HepG2 (cell line): ENCODE data around the gene CYP4A11. TPM values are rescaled to one million over a fixed set of nuclear protein-coding genes. Genes with fewer than 3 reads are reported as not detected.

Source experiments
- ATAC-seq: fragments of 200-7000 bp; cut with Tn5 transposase; 3 replicates; pipeline ENCODE4 v1.9.1; 2020; ENCODE audit warnings: mild to moderate bottlenecking, moderate library complexity
- BruUV-seq: library from RNA; stranded (reverse); fragments of 400-500 nt; replicated peaks from 2 replicates; lab custom pipeline; 2021; lab: Mats Ljungman, UMichigan
- CTCF ChIA-PET: fragments of 300-600 bp; formaldehyde crosslinking; extraction: SDS; loops from one replicate; lab custom pipeline; 2021; ENCODE audit warnings: low total read pairs, inconsistent platforms, low intra/inter-chr PET ratio; lab: Yijun Ruan, JAX
- POLR2A ChIA-PET: fragments of 350-600 bp; sonication (Branson Sonifier 250); formaldehyde crosslinking; loops from one replicate; lab custom pipeline; 2020; ENCODE audit warnings: antibody characterized with exemption, inconsistent platforms; lab: Yijun Ruan, JAX
- DNase-seq: peaks from one replicate; pipeline ENCODE4 v3.0.0-alpha.2; 2015; ENCODE audit warnings: low spot score
- FAIRE-seq: peaks from 3 replicates; lab custom pipeline; 2011; peaks lifted over from hg19 to GRCh38; lab: Jason Lieb, UNC
- H2AFZ ChIP-seq: one replicate; pipeline ENCODE4 v1.6.1; 2011; ENCODE audit warnings: low read length, inconsistent platforms
- H3K27ac ChIP-seq: fragments of 300-600 bp; 3 replicates; pipeline ENCODE4 v1.8.0; 2011; ENCODE audit warnings: mixed run types, mild to moderate bottlenecking, mixed read lengths, low read length, inconsistent platforms; ENCODE audit not compliant: insufficient read depth; ENCODE audit errors: extremely low read length
- H3K27me3 ChIP-seq, 2 experiments: fragments of 200-600 bp in 1 of 2; 2 replicates in 1 of 2; 3 replicates in 1 of 2; pipeline versions ENCODE4 v1.6.0 to v1.8.0; 2011; ENCODE audit warnings: low read length in 2 of 2, mild to moderate bottlenecking in 2 of 2, moderate library complexity in 2 of 2, inconsistent platforms in 1 of 2; ENCODE audit not compliant: insufficient read depth in 2 of 2, control insufficient read depth in 1 of 2
- H3K36me3 ChIP-seq, 2 experiments: fragments of 200-600 bp in 1 of 2; replicated peaks in 1 of 2; 2 replicates in 1 of 2; 3 replicates in 1 of 2; pipeline versions ENCODE4 v1.5.1 to v1.8.0; 2011; ENCODE audit warnings: low read length in 2 of 2, inconsistent platforms in 1 of 2; ENCODE audit not compliant: insufficient read depth in 2 of 2, control insufficient read depth in 1 of 2
- H3K4me1 ChIP-seq: 2 replicates; pipeline ENCODE4 v1.5.1; 2012; ENCODE audit warnings: low read length, inconsistent platforms; ENCODE audit not compliant: insufficient read depth
- H3K4me2 ChIP-seq: 2 replicates; pipeline ENCODE4 v1.6.0; 2011; ENCODE audit warnings: low read depth, low read length, inconsistent platforms
- H3K4me3 ChIP-seq, 3 experiments: fragments of 200-600 bp in 1 of 3; sonication (generic), shearing (Covaris generic) in 1 of 3; replicated peaks in 1 of 3; 2 replicates each; pipeline ENCODE4 v1.5.1; 2011 to 2016; ENCODE audit warnings: low read length in 3 of 3, inconsistent platforms in 2 of 3, low read depth in 2 of 3, mild to moderate bottlenecking in 2 of 3, control low read depth in 1 of 3, mixed read lengths in 1 of 3; ENCODE audit not compliant: insufficient read depth in 1 of 3
- H3K79me2 ChIP-seq: one replicate; pipeline ENCODE4 v1.6.1; 2011; ENCODE audit warnings: low read length, inconsistent platforms; ENCODE audit not compliant: insufficient read depth
- H3K9ac ChIP-seq: 2 replicates; pipeline ENCODE4 v1.6.0; 2011; ENCODE audit warnings: mild to moderate bottlenecking, low read depth, low read length, inconsistent platforms; ENCODE audit not compliant: insufficient read depth
- H3K9me3 ChIP-seq: 2 replicates; pipeline ENCODE4 v1.5.1; 2012; ENCODE audit warnings: mild to moderate bottlenecking, low read length
- H4K20me1 ChIP-seq: 2 replicates; pipeline ENCODE4 v1.6.0; 2011; ENCODE audit warnings: inconsistent platforms, mild to moderate bottlenecking, low read length, moderate library complexity; ENCODE audit not compliant: insufficient read depth
- ATF2 ChIP-seq: sonication (generic); formaldehyde crosslinking; IDR thresholded peaks from 2 replicates; pipeline ENCODE4 v1.4.0; 2020; ENCODE audit warnings: missing genetic modification reagents
- FOXO4 ChIP-seq: sonication (generic); formaldehyde crosslinking; conservative IDR thresholded peaks from 2 replicates; pipeline ENCODE4 v1.8.1; 2023; ENCODE audit warnings: missing genetic modification reagents
- KDM3A ChIP-seq: IDR thresholded peaks from 2 replicates; pipeline ENCODE4 v1.6.1; 2018; ENCODE audit warnings: low read depth, missing compliant biosample characterization
- KDM4B ChIP-seq: sonication (generic); formaldehyde crosslinking; IDR thresholded peaks from 2 replicates; pipeline ENCODE4 v1.4.0; 2020; ENCODE audit warnings: missing genetic modification reagents
- MED8 ChIP-seq: sonication (generic); formaldehyde crosslinking; IDR thresholded peaks from 2 replicates; pipeline ENCODE4 v1.8.1; 2023; ENCODE audit warnings: mild to moderate bottlenecking, missing genetic modification reagents; ENCODE audit not compliant: insufficient replicate concordance
- MLLT10 ChIP-seq: sonication (generic); formaldehyde crosslinking; IDR thresholded peaks from 2 replicates; pipeline ENCODE4 v1.4.0; 2020; ENCODE audit warnings: missing genetic modification reagents
- SMC3 ChIP-seq: IDR thresholded peaks from 2 replicates; pipeline ENCODE4 v1.6.1; 2011; ENCODE audit warnings: low read length, improper control_type of control experiment
- SP140L ChIP-seq: sonication (generic); formaldehyde crosslinking; IDR thresholded peaks from 2 replicates; pipeline ENCODE4 v1.4.0; 2020; ENCODE audit warnings: missing genetic modification reagents, borderline replicate concordance
- ZC3H13 ChIP-seq: sonication (generic); formaldehyde crosslinking; IDR thresholded peaks from 2 replicates; pipeline ENCODE4 v1.8.1; 2023; ENCODE audit warnings: mild to moderate bottlenecking, missing genetic modification reagents, moderate library complexity
- ZKSCAN5 ChIP-seq: sonication (generic); formaldehyde crosslinking; IDR thresholded peaks from 2 replicates; pipeline ENCODE4 v1.5.1; 2020; ENCODE audit warnings: mild to moderate bottlenecking, missing genetic modification reagents
- ZNF230 ChIP-seq: sonication (generic); formaldehyde crosslinking; IDR thresholded peaks from 2 replicates; pipeline ENCODE4 v1.4.0; 2020; ENCODE audit warnings: mild to moderate bottlenecking, missing genetic modification reagents
- ZNF768 ChIP-seq: sonication (generic); formaldehyde crosslinking; IDR thresholded peaks from 2 replicates; pipeline ENCODE4 v1.4.0; 2020; ENCODE audit warnings: missing genetic modification reagents
- WGBS: methylation state at CpG from one replicate; pipeline ENCODE4 v1.1.6; 2017; ENCODE audit warnings: low lambda C conversion rate; 5-methylcytosine and 5-hydroxymethylcytosine counted together
- in situ Hi-C: cut with HindIII; loops from 2 replicates; pipeline ENCODE4 v1.10.0; 2017; ENCODE audit warnings: low pct_unique_long_range_greater_than_20kb; ENCODE audit not compliant: extremely low pct_ligation_motif_present
- intact Hi-C: fragments of 100-400 bp; cut with micrococcal nuclease; formaldehyde crosslinking; loops from one replicate; pipeline ENCODE4 v1.10.0; 2022; ENCODE audit not compliant: unreplicated experiment
- polyA plus RNA-seq, 8 experiments: library from polyadenylated mRNA; depleted of rRNA in 3 of 8; stranded (reverse) in 7 of 8; unstranded in 1 of 8; fragments of >200 nt; fragmentation: Illumina TruSeq in 4 of 8; extraction: Trizol in 4 of 8; gene quantifications; 2 replicates each; pipeline versions ENCODE4 v1.2.1 to v1.2.3, GENCODE V29; 2011 to 2016; ENCODE audit warnings: low read depth in 4 of 8, missing spikeins in 1 of 8, mixed read lengths in 1 of 8; ENCODE audit not compliant: insufficient read depth in 1 of 8
- total RNA-seq, 5 experiments: library from RNA; depleted of rRNA; stranded (reverse); fragments of >200 nt; fragmentation: Illumina TruSeq; extraction: Trizol; gene quantifications; 2 replicates each; pipeline ENCODE4 v1.2.3, GENCODE V29; 2016; ENCODE audit warnings: low read depth in 1 of 5

The CYP4A11 gene
- total and polyA plus RNA-seq, 2 of the 13 experiments (the other 11 are each of a cell fraction or from before 2014, with no cell fraction given): not detected

GRCh38 chr1:46983830-46984586 lies 42.7 kb upstream of the CYP4A11 start:
- ChIA-PET POLR2A (no interaction called here), CTCF (no interaction called here)
- no peaks in the 10 kb centered on the region for H4K20me1 ChIP-seq
- H3K9me3 ChIP-seq: no peaks in the 10 kb centered on the region
- FAIRE-seq (no peak), DNase-seq (no peak), ATAC-seq (no peak)
- H3K9ac ChIP-seq: no peak overlapping the region
- no peaks in the 10 kb centered on the region for H3K4me1 ChIP-seq
- in situ Hi-C loops: no loop called here
- no peak overlapping the region for H3K4me2 ChIP-seq
- TF ChIP-seq SP140L (CRISPR knock-in tag) (no peak), ATF2 (CRISPR knock-in tag) (no peak), ZKSCAN5 (CRISPR knock-in tag) (no peak), KDM3A (CRISPR knock-in tag) (no peak), MED8 (CRISPR knock-in tag) (no peak), ZNF230 (CRISPR knock-in tag) (no peak), ZC3H13 (no peak), MLLT10 (CRISPR knock-in tag) (no peak), SMC3 (no peak), ZNF768 (no peak), FOXO4 (CRISPR knock-in tag) (no peak), KDM4B (CRISPR knock-in tag) (no peak)
- TF ChIP-seq, all 625 proteins: peak for 0
- no peak overlapping the region for H2AFZ ChIP-seq
- H3K27me3 ChIP-seq: no peaks in the 10 kb centered on the region; a peak in 2 of 5 replicates
- WGBS: 0% methylated on average over 2 of the region's 3 CpGs
- H3K4me3 ChIP-seq: no peak overlapping the region
- BruUV-seq: no TSS peak
- H3K36me3 ChIP-seq: no peaks in the 10 kb centered on the region
- no peaks in the 10 kb centered on the region for H3K79me2 ChIP-seq
- no peak overlapping the region for H3K27ac ChIP-seq
- intact Hi-C loops: no loop called here
